Measurements from ENCODE around the gene LUC7L.
"Not testable (repeated sequence)": the region's sequence is repeated elsewhere in the genome, so short reads cannot be mapped to it uniquely, and the experiment has no call there.

Gene LUC7L

GRCh38 chr16:228151-228851 is 948 bp downstream of the LUC7L start:
- DNase-seq (ENCODE audit: low spot score): no peak
- H3K27ac ChIP-seq (ENCODE audit: poor library complexity, severe bottlenecking): peak overlapping the region; percentile 45
- H3K27me3 ChIP-seq (ENCODE audit: insufficient read depth, poor library complexity, severe bottlenecking): no peaks in the 10 kb centered on the region
- H3K4me3 ChIP-seq (ENCODE audit: severe bottlenecking): peak overlapping the region; percentile 80
- ATAC-seq (ENCODE audit: low read depth): peak; percentile 22
- H3K4me1 ChIP-seq (ENCODE audit: insufficient read depth, poor library complexity, severe bottlenecking): peaks cover 10% of the 10 kb centered on the region
- H3K36me3 ChIP-seq (ENCODE audit: low read depth): peaks cover 45% of the 10 kb centered on the region
- no peaks in the 10 kb centered on the region for H3K9me3 ChIP-seq (ENCODE audit: severe bottlenecking)
- TF ChIP-seq CTCF (IDR thresholded peaks at IDR 0.05; ENCODE audit: poor library complexity, severe bottlenecking): no peak

GRCh38 chr16:220021-220420 is 9.2 kb downstream of the LUC7L start:
- DNase-seq (ENCODE audit: low spot score) (no peak), ATAC-seq (ENCODE audit: low read depth) (no peak)
- Histone ChIP-seq H3K27me3 (ENCODE audit: insufficient read depth, poor library complexity, severe bottlenecking) (no peaks in the 10 kb centered on the region), H3K27ac (ENCODE audit: poor library complexity, severe bottlenecking) (no peak overlapping the region), H3K4me3 (ENCODE audit: severe bottlenecking) (no peak overlapping the region), H3K4me1 (ENCODE audit: insufficient read depth, poor library complexity, severe bottlenecking) (no peaks in the 10 kb centered on the region), H3K36me3 (ENCODE audit: low read depth) (peaks cover 86% of the 10 kb centered on the region), H3K9me3 (ENCODE audit: severe bottlenecking) (no peaks in the 10 kb centered on the region)
- TF ChIP-seq CTCF (IDR thresholded peaks at IDR 0.05; ENCODE audit: poor library complexity, severe bottlenecking): no peak

GRCh38 chr16:212999-213398 is 16.2 kb downstream of the LUC7L start:
- TF ChIP-seq CTCF (IDR thresholded peaks at IDR 0.05; ENCODE audit: poor library complexity, severe bottlenecking): no peak
- Histone ChIP-seq H3K4me3 (ENCODE audit: severe bottlenecking) (no peak overlapping the region), H3K27ac (ENCODE audit: poor library complexity, severe bottlenecking) (no peak overlapping the region), H3K9me3 (ENCODE audit: severe bottlenecking) (no peaks in the 10 kb centered on the region), H3K27me3 (ENCODE audit: insufficient read depth, poor library complexity, severe bottlenecking) (no peaks in the 10 kb centered on the region), H3K4me1 (ENCODE audit: insufficient read depth, poor library complexity, severe bottlenecking) (no peaks in the 10 kb centered on the region), H3K36me3 (ENCODE audit: low read depth) (peaks cover 77% of the 10 kb centered on the region)
- ATAC-seq (ENCODE audit: low read depth): peak; percentile 70
- no peak for DNase-seq (ENCODE audit: low spot score)

GRCh38 chr16:211631-212180 is 17.5 kb downstream of the LUC7L start:
- H3K4me1 ChIP-seq (ENCODE audit: insufficient read depth, poor library complexity, severe bottlenecking); H3K27ac ChIP-seq (ENCODE audit: poor library complexity, severe bottlenecking); H3K27me3 ChIP-seq (ENCODE audit: insufficient read depth, poor library complexity, severe bottlenecking); H3K9me3 ChIP-seq (ENCODE audit: severe bottlenecking); ATAC-seq (ENCODE audit: low read depth); H3K4me3 ChIP-seq (ENCODE audit: severe bottlenecking); DNase-seq (ENCODE audit: low spot score): not testable (repeated sequence)
- peaks cover 74% of the 10 kb centered on the region for H3K36me3 ChIP-seq (ENCODE audit: low read depth)

- not testable (repeated sequence) for ATAC-seq (ENCODE audit: low read depth); H3K27me3 ChIP-seq (ENCODE audit: insufficient read depth, poor library complexity, severe bottlenecking); H3K4me3 ChIP-seq (ENCODE audit: severe bottlenecking); H3K9me3 ChIP-seq (ENCODE audit: severe bottlenecking); H3K27ac ChIP-seq (ENCODE audit: poor library complexity, severe bottlenecking); H3K4me1 ChIP-seq (ENCODE audit: insufficient read depth, poor library complexity, severe bottlenecking); DNase-seq (ENCODE audit: low spot score)
- peaks cover 83% of the 10 kb centered on the region for H3K36me3 ChIP-seq (ENCODE audit: low read depth)
These were observed 19.9 kb downstream of the LUC7L start for GRCh38 chr16:209359-209758.

GRCh38 chr16:204046-204445 is 25.2 kb downstream of the LUC7L start:
- DNase-seq (ENCODE audit: low spot score); H3K4me3 ChIP-seq (ENCODE audit: severe bottlenecking); H3K27ac ChIP-seq (ENCODE audit: poor library complexity, severe bottlenecking); ATAC-seq (ENCODE audit: low read depth); H3K27me3 ChIP-seq (ENCODE audit: insufficient read depth, poor library complexity, severe bottlenecking); H3K4me1 ChIP-seq (ENCODE audit: insufficient read depth, poor library complexity, severe bottlenecking); H3K9me3 ChIP-seq (ENCODE audit: severe bottlenecking): not testable (repeated sequence)
- peaks cover 76% of the 10 kb centered on the region for H3K36me3 ChIP-seq (ENCODE audit: low read depth)

Measured in RWPE2 (cell line).